A549 (cell line): ENCODE data around the gene DYDC1.
"Not testable (repeated sequence)": the region's sequence is repeated elsewhere in the genome, so short reads cannot be mapped to it uniquely, and the experiment has no call there.

Experiments used
- EHMT2 ChIP-seq: fragments of 200-600 bp; sonication (generic); IDR thresholded peaks from 2 replicates; pipeline ENCODE4 v1.6.1; 2016; ENCODE audit warnings: antibody characterized with exemption, low read depth, mild to moderate bottlenecking, moderate library complexity
- ESRRA ChIP-seq: fragments of 150-350 bp; IDR thresholded peaks from 2 replicates; pipeline ENCODE4 v1.6.1; 2014; ENCODE audit warnings: mild to moderate bottlenecking, low read length, borderline replicate concordance
- RAD21 ChIP-seq, 2 experiments: fragments of >200 bp in 1 of 2; sonication (Bioruptor Twin) in 1 of 2; formaldehyde crosslinking in 1 of 2; IDR thresholded peaks in 1 of 2; conservative IDR thresholded peaks in 1 of 2; 2 replicates in 1 of 2; 3 replicates in 1 of 2; pipeline ENCODE4 v1.6.1; 2012 to 2018; ENCODE audit warnings: inconsistent platforms in 1 of 2
- TF ChIP-seq, protein P1 (sequence below): fragments of >200 bp; sonication (Bioruptor Twin); formaldehyde crosslinking; IDR thresholded peaks from 3 replicates; pipeline ENCODE4 v1.5.1; 2016
- TF ChIP-seq, protein P2 (sequence below): fragments of 450-650 bp; IDR thresholded peaks from 2 replicates; pipeline ENCODE4 v1.6.1; 2014; ENCODE audit warnings: antibody characterized with exemption
- TF ChIP-seq, protein P3 (sequence below): fragments of >200 bp; sonication (Bioruptor Twin); formaldehyde crosslinking; IDR thresholded peaks from 3 replicates; pipeline ENCODE4 v1.6.1; 2016

DNA sequence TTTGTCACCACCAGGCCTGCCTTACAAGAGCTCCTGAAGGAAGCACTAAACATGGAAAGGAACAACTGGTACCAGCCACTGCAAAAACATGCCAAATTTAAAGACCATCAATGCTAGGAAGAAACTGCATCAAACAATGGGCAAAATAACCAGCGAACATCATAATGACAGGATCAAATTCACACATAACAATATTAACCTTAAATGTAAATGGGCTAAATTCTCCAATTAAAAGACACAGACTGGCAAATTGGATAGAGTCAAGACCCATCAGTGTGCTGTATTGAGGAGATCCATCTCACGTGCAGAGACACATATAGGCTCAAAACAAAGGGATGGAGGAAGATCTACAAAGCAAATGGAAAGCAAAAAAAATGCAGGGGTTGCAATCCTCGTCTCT lies 50.6 kb downstream of the DYDC1 start:
- TF ChIP-seq, protein P1, sequence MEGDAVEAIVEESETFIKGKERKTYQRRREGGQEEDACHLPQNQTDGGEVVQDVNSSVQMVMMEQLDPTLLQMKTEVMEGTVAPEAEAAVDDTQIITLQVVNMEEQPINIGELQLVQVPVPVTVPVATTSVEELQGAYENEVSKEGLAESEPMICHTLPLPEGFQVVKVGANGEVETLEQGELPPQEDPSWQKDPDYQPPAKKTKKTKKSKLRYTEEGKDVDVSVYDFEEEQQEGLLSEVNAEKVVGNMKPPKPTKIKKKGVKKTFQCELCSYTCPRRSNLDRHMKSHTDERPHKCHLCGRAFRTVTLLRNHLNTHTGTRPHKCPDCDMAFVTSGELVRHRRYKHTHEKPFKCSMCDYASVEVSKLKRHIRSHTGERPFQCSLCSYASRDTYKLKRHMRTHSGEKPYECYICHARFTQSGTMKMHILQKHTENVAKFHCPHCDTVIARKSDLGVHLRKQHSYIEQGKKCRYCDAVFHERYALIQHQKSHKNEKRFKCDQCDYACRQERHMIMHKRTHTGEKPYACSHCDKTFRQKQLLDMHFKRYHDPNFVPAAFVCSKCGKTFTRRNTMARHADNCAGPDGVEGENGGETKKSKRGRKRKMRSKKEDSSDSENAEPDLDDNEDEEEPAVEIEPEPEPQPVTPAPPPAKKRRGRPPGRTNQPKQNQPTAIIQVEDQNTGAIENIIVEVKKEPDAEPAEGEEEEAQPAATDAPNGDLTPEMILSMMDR, result not testable (repeated sequence)
- TF ChIP-seq, protein P2, sequence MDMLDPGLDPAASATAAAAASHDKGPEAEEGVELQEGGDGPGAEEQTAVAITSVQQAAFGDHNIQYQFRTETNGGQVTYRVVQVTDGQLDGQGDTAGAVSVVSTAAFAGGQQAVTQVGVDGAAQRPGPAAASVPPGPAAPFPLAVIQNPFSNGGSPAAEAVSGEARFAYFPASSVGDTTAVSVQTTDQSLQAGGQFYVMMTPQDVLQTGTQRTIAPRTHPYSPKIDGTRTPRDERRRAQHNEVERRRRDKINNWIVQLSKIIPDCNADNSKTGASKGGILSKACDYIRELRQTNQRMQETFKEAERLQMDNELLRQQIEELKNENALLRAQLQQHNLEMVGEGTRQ, result not testable (repeated sequence)
- TF ChIP-seq ESRRA; RAD21 (conservative IDR thresholded peaks at IDR 0.05 in 1 of 2, IDR thresholded peaks at IDR 0.05 in 1 of 2); EHMT2: not testable (repeated sequence)
- TF ChIP-seq, protein P3, sequence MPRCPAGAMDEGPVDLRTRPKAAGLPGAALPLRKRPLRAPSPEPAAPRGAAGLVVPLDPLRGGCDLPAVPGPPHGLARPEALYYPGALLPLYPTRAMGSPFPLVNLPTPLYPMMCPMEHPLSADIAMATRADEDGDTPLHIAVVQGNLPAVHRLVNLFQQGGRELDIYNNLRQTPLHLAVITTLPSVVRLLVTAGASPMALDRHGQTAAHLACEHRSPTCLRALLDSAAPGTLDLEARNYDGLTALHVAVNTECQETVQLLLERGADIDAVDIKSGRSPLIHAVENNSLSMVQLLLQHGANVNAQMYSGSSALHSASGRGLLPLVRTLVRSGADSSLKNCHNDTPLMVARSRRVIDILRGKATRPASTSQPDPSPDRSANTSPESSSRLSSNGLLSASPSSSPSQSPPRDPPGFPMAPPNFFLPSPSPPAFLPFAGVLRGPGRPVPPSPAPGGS, result not testable (repeated sequence)
